ENCODE measurements around the gene LAG3.
"Not testable (repeated sequence)": the region's sequence is repeated elsewhere in the genome, so short reads cannot be mapped to it uniquely, and the experiment has no call there.

LAG3 gene

GRCh38 chr12:6772331-6772695, at the start of gene LAG3:
Gene LAG3, plus strand, starts transcription at chr12:6772520. Its CDS starts 333 bp downstream, at chr12:6772853.
- DNase-seq (ENCODE audit: low spot score) = no peak

DNA sequence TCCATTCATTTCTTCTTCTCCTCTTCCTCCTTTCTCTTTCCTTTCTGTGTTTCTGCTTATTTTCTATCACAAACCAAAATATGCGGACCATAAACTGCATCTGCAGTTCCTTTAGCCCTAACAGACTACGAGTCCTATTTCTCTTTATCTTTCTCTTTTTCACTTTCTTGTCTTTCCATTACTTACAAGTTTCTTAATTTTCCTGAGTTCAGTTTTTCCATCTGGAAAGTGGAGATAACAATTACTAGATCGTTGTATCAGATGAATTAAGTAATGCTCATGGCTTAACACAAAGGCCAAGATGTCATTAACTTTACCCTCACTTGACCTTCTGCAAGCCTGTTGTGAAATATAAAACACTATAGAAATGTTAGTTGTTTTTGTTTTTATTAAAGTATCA, 49.5 kb upstream of the LAG3 start:
- DNase-seq (ENCODE audit: low spot score) = no peak

DNA sequence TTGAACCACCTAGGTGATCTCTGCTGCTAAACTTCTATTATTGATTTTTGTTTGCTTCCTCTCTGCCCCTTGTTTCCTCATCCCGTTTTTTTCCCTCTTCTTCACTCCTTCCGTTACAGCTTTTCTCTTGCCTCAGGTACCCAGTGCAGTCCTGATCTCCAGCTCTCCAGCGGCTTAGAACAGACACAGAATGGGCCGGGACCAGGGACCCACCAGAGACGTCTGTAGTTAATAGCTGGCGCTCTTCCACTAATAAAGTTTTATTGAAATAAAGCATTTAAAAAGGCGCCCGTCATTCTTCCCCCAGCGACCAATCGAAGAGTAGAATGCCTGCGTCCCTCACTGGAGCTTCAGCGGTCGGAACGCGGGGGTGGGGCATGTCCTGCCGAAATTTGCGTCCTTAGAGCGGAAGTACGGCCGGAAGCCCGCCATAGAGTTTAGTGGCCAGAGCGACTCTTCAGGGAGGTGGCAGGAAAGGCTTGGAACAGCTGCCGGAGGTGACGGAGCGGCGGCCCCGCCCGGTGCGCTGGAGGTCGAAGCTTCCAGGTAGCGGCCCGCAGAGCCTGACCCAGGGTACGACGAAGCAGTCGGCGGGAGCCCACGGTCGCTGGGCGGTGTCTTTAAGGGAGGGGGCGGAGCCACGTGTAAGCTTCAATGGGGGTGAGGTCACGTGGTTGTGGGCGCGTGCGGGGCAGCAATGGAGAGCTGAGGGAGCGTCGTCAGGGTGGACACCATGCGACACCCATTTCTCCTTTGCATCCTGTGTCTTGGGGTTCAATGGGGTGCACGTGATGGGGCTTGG, 48.5 kb upstream of the LAG3 start, which contains the start of gene COPS7A:
Gene COPS7A (plus strand): TSS at position 440 of the 802 bp plus-strand sequence. CDS start 611 bp downstream, outside the sequence.
- DNase-seq (ENCODE audit: low spot score) = peak; percentile 99

- DNase-seq (ENCODE audit: low spot score) = no peak
Measured at GRCh38 chr12:6724409-6724797, 47.9 kb upstream of the LAG3 start.

GRCh38 chr12:6725350-6725749, 47.0 kb upstream of the LAG3 start:
- no peak for DNase-seq (ENCODE audit: low spot score)

- DNase-seq (ENCODE audit: low spot score) = no peak
Measured at GRCh38 chr12:6729186-6729585, 43.1 kb upstream of the LAG3 start.

GRCh38 chr12:6730169-6730568, 42.2 kb upstream of the LAG3 start:
- DNase-seq (ENCODE audit: low spot score) = no peak

- peak; percentile 86 for DNase-seq (ENCODE audit: low spot score)
Measured at GRCh38 chr12:6734506-6735387, 37.6 kb upstream of the LAG3 start.

GRCh38 chr12:6735448-6736191, 36.7 kb upstream of the LAG3 start:
- DNase-seq (ENCODE audit: low spot score) = peak; percentile 89

DNA sequence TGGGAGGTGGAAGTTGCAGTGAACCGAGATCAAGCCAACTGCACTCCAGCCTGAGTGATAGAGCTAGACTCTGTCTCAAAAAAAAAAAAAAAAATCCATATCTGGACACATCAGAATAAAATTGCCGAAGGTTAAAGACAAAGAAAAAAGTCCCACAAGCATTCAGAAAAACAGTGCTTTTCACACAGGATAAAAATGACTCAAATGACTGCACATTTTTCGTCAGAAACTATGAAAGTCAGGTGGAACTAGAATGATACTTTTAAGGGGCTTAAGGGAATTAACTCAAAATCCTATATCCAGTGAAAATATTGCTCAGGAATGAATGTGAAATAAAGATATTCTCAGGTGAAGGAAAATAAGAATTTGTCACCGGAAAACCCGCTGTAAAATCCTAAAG, 35.6 kb upstream of the LAG3 start:
- DNase-seq (ENCODE audit: low spot score) = no peak

GRCh38 chr12:6742080-6742479, 30.2 kb upstream of the LAG3 start:
- DNase-seq (ENCODE audit: low spot score) = not testable (repeated sequence)

DNA sequence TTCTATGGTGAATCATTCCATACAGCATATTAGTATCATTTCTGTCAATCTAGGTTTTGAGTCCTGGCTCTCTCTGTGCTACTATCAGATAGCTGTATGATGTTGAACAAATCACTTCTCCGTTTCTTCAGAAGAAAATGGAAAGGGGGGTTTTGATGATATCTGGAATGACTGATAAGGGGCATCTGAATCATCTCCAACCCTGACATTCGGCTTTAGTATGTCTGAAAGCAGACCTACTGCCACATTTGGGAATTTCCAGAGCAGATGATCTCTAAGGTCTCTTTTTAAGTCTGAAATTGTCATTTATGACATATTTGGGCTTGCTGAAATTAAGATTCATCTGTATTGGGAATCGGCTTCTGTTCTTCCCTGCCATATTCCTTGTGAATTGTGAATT, 29.5 kb upstream of the LAG3 start:
- no peak for DNase-seq (ENCODE audit: low spot score)

DNA sequence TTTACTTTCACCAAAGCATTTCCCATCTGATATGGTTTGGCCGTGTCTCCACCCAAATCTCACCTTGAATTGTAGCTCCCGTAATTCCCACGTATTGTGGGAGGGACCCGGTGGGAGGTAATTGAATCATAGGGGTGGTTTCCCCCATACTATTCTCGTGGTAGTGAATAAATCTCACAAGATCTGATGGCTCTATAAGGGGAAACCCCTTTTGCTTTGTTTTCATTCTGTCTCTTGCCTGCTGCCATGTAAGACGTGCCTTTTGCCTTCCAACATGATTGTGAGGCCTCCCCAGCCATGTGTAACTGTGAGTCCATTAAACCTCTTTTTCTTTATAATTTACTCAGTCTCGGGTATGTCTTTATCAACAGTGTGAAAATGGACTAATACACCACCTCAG, 29.0 kb upstream of the LAG3 start:
- DNase-seq (ENCODE audit: low spot score) = not testable (repeated sequence)

DNA sequence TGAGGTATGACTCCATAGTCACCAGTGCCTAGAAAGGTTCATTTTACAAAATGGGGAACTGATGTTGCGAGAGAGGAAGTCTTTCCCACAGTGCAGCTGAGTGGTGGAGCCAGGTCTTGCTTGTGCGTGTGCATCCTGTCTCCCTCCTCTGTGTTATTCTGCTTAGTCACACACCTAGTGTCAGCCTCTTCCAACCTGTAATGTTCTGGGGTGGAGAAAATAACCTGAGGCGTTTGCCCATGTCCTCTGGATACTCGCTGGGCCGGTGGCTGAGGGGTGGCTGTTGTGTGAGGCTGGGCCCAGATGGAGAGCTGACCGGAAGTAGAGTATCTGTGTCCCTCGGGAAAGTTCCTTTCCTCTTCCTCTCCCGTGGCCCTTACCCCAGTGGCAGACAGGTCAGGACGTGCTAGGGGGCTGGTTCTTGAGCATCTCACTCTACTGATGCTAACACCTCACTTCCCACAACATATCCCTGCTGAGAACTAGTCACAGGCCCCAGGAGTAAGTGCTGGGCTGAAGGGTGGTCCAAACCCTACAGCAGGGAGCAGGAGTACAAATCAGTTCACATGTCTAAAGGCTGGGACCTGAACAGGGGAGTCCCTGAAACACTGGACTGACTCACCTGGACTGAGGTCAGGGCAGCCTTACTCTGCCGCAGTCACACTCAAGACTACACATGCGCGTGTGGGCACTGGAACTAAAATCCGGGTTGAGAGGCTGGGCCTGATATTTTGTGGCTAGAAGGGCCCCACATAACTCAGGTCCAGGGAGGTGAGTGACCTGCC, 26.4 kb upstream of the LAG3 start:
- DNase-seq (ENCODE audit: low spot score) = no peak

DNA sequence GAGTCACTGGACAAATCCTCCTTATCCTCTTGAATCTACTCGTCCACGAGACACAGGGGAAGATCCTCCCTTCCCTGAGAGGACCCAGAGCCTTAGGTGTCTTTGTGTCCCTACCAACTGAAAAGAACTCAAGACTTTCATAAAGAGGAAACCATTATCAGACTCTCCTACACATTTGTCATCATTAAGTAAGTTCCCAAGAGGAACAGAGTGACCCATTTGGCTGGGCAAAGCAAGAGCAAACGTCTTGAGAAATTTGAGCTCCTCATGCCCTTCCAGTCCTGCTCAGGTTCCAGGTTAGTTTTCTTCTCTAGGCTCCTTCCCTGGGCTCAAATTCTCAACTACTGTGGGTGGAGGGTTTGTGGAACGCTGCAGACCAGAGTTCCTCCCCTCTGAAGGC, 25.1 kb upstream of the LAG3 start:
- no peak for DNase-seq (ENCODE audit: low spot score)

DNA sequence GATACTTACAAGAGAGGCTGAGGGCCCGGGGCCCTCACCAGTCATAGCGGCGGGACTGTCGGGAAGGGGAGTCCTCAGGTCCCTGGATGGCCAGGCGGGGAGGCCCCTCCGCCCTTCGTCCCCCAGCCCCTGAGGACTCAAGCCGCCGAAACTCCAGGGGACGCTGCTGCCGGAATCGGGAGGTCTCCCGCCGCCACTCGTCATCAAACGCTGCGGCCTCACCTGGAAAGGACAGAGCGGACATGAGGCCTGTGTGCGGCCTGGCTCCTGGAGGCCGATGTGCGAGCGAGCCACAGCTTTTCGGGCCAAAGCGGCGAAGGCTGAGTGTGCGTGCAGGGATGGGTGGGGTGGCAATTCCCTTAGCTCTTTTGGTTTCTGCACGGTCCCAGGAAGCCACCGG, 23.6 kb upstream of the LAG3 start:
- DNase-seq (ENCODE audit: low spot score) = no peak

GRCh38 chr12:6750506-6750905, 21.8 kb upstream of the LAG3 start:
- no peak for DNase-seq (ENCODE audit: low spot score)

DNA sequence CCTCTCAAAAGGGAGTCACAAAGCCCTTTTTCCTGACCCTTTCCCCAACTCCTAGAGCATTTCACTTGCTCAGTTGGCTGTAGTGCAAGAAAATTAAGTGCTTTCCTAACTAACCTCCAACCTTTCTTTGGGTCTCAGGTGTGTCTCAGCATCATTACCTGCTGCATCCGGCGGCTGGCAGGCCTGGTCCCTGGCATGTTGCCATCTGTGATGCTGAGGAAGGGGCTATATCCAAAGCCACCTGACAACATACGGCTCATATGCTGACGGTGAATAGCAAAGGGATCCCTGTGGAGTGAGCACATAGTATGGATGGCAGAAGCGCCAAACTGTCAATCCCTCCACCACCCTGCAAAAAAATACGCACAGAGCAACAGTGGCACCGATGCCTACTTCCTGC, 20.6 kb upstream of the LAG3 start:
- DNase-seq (ENCODE audit: low spot score) = no peak

DNA sequence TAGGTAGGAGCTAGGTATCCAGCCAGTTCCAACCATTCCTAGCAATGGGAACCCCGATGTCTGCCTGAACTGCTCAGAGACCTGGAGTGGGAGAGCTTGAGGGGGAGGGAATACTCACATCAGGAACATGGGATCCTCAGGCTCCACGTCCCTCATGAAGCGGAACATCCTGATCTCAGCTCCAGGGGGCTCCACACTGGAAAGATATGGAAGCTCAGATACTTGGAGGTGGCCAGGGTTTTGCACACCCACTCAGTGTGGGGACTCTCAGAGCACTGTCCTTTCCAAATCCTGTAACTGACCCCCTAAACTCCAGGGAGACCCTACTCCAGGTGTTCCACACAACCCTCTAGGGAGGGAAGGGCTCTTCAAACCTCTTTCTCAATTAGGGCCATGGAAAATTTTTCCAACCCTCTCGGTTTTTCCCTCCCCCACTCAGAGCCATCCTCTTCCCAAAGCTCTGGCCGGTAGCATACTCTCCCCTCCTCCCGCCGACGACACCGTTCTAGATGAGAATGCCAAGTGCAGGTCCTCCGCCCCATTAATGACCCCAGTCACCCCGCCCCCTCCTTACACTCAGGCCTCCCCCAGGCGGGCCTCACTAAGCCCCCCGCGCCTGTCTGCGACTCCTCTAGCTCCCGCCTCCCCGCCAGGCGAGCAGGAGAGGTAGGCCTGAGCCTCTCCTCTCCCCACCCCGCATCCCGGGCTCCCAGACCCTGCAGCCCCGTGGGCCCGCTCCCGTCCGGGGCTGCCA, 20.0 kb upstream of the LAG3 start:
- DNase-seq (ENCODE audit: low spot score) = peak; percentile 44

GRCh38 chr12:6752921-6753771, 19.2 kb upstream of the LAG3 start, which contains the start of gene MLF2:
Gene MLF2, minus strand, starts transcription at chr12:6753141. Its CDS starts 807 bp downstream, at chr12:6752334.
- peak; percentile 99 for DNase-seq (ENCODE audit: low spot score)
